Urinary bladder (tissue), 4 donors: ENCODE data around the gene TFRC. TPM values are rescaled to one million over a fixed set of nuclear protein-coding genes. Genes with fewer than 3 reads are reported as not detected.
"Not testable (repeated sequence)": the region's sequence is repeated elsewhere in the genome, so short reads cannot be mapped to it uniquely, and the experiment has no call there.

Experiments used
- DNase-seq: peaks from one replicate; pipeline ENCODE4 v3.0.0-alpha.2; 2015; ENCODE audit errors: extremely low spot score
- H3K27ac ChIP-seq: one replicate; pipeline ENCODE4 v1.5.1; 2013; ENCODE audit warnings: low read depth, mild to moderate bottlenecking, moderate library complexity
- H3K36me3 ChIP-seq: one replicate; pipeline ENCODE4 v1.6.1; 2013; ENCODE audit warnings: mild to moderate bottlenecking, moderate library complexity; ENCODE audit not compliant: insufficient read depth
- H3K4me1 ChIP-seq: one replicate; pipeline ENCODE4 v1.6.1; 2013; ENCODE audit warnings: mild to moderate bottlenecking, moderate library complexity; ENCODE audit not compliant: insufficient read depth
- H3K4me3 ChIP-seq: one replicate; pipeline ENCODE4 v1.5.1; 2013; ENCODE audit warnings: low read depth, low read length
- WGBS: extraction: QIAGEN DNeasy Blood & Tissue Kit; methylation state at CpG from one replicate; pipeline ENCODE4 v1.1.7; 2013; 5-methylcytosine and 5-hydroxymethylcytosine counted together
- polyA plus RNA-seq: library from polyadenylated mRNA; stranded (reverse); fragments of 200-250 nt; gene quantifications from one replicate; pipeline ENCODE4 v1.2.3, GENCODE V29; 2013
- total RNA-seq: library from RNA; depleted of rRNA; stranded (reverse); fragments of >200 nt; gene quantifications from one replicate; pipeline ENCODE4 v1.2.3, GENCODE V29; 2014
- donor health status: healthy with polysubstance abuse.
- donor health status: healthy.

The TFRC gene
- total and polyA plus RNA-seq, 2 donors: 23.4 to 110 TPM

DNA sequence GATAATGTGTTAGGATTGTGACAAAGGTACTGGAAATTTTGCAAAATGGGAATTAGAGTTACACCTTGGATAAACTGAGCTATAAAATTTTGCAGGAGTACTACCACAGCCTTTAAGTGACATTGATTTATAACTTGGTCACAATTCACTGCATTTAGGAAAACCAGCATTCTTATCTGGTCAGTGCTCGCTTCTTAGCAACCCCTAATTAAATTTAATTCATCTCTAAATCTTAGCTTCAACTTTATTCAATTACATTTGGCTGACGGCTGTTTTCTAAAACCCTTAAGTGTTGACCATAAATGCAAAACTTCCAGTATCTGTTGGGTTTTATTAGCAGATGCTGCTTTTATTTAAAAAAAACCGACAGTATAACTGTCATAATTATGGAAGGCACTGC is 31.3 kb downstream of the TFRC start:
- WGBS: 67% methylated on average over 3 of the region's 3 CpGs
- Histone ChIP-seq H3K4me3 (no peak overlapping the region), H3K27ac (no peak overlapping the region), H3K4me1 (no peaks in the 10 kb centered on the region), H3K36me3 (peaks cover 10% of the 10 kb centered on the region)
- DNase-seq: no peak

DNA sequence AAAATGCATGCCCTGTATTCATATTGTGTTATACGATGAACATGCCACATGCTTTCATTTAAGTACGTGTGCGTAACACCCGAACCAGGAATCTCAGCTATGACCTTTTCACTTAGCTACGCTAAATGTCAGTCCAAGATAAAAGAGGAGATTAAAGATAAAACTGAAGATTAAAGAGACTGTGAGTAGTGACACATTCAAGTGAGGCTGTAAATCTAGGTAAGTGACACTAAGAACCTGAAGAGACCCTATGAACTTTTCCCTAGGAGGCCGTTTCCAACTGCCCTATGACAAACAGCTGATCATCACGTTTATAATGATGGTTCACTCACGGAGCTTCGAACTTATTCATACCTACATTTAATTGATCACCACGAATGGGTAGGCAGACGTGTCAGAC is 32.2 kb downstream of the TFRC start:
- WGBS: 58% methylated on average over 11 of the region's 11 CpGs
- DNase-seq: no peak
- H3K4me1 ChIP-seq: no peaks in the 10 kb centered on the region
- H3K4me3 ChIP-seq: no peak overlapping the region
- no peak overlapping the region for H3K27ac ChIP-seq
- H3K36me3 ChIP-seq: peaks cover 8% of the 10 kb centered on the region

DNA sequence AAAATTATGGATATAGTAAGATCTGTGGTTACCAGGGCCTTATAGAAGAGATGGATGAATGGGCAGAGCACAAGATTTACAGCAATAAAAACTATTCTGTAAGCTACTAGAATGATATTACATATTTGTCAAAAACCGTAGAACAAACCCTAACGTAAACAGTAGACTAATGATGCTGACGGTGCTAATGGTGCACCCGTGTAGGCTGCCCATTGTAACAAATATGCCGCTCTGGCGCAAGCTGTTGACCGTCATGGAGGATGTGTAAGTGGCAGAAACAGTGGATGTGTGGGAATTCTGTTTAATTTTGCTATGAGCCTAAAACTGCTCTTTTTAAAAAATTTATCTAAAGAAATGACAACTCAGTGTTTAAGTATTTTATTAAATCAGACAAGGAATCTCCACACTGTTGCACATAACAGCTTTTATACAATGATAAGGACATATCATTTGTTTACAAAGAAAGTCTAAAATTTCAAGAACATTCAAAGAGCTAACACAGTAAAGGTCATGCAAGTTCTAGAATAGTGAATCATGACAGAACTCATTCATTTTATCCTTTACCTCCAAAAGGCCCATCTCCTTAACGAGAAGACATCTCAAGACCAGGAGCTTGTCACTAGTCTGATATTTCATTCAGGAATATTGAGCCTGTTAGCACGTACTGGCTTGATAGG is 32.8 kb downstream of the TFRC start:
- no peak for DNase-seq
- Histone ChIP-seq H3K27ac (no peak overlapping the region), H3K4me1 (no peaks in the 10 kb centered on the region), H3K4me3 (no peak overlapping the region), H3K36me3 (peaks cover 4% of the 10 kb centered on the region)
- WGBS: 79% methylated on average over 9 of the region's 9 CpGs

DNA sequence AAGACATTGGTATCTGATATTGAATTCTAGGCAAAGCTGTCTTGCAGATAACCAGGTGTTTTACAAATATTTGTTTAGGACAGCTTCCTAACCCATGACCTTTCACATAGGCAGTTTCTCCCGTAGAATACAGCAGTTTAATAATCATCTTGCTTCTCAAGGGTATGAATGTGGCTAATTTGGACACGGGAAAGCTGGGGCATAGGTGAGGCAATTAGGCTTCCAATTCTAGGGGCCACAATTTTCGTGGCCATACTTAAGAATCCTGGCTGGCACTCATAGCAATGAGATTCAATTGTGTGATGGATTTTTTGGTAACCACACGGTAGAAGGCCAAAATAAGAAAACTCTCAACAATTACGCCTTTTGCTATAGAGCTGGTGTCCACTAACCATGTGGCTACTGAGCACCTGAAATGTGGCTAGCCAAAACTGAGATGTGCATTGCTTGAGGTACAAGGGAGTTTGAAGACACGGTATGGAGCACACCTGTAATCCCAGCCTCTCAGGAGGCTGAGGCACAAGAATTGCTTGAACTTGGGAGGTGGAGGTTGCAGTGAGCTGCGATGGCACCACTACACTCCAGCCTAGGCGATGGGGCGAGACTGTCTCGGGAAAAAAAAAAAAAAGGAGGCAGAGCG is 34.4 kb downstream of the TFRC start:
- H3K36me3 ChIP-seq: peaks cover 3% of the 10 kb centered on the region
- H3K27ac ChIP-seq: no peak overlapping the region
- 88% methylated on average over 11 of the region's 11 CpGs for WGBS
- H3K4me1 ChIP-seq: no peaks in the 10 kb centered on the region
- H3K4me3 ChIP-seq: no peak overlapping the region
- no peak for DNase-seq

DNA sequence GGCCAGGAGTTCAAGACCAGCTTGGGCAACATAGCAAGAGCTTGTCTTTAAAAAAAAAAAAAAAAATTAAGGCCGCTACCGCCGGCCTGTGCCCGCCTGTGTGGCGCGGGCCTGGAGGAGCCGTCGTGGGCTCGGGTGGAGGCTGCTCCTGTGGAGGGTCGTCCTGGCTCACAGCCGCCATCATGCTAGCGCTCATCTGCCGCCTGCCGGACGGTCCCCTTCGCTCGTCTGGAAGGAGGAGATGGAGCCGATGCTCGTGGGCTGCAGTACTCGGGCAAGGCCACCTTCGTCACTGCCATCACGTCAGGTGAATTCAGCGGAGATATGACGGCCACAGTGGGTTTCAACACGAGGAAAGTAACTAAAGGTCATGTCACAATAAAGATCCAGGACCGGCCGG is 37.4 kb downstream of the TFRC start:
- peaks cover 1% of the 10 kb centered on the region for H3K36me3 ChIP-seq
- H3K4me1 ChIP-seq: no peaks in the 10 kb centered on the region
- WGBS: 96% methylated on average over 27 of the region's 27 CpGs
- H3K27ac ChIP-seq: no peak overlapping the region
- no peak overlapping the region for H3K4me3 ChIP-seq
- no peak for DNase-seq

DNA sequence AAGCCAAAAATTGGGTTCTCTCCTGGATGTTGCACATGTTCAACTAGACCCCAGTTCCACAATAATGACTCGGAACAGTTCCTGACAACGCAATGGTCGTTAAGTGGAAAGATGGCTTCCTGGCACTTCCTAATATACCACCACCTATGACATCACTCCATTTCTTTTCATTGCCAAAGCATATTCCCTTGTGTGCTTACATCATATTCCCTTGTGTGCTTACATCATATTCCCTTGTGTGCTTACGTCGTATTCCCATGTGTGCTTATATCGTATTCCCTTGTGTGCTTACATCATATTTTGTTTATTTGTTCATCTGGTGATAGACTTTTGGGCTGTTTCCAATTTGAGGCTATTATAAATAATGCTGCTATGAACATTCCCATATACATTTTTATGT is 39.2 kb downstream of the TFRC start:
- Histone ChIP-seq H3K4me1 (no peaks in the 10 kb centered on the region), H3K36me3 (no peaks in the 10 kb centered on the region), H3K4me3 (no peak overlapping the region), H3K27ac (no peak overlapping the region)
- no peak for DNase-seq
- 90% methylated on average over 6 of the region's 6 CpGs for WGBS

DNA sequence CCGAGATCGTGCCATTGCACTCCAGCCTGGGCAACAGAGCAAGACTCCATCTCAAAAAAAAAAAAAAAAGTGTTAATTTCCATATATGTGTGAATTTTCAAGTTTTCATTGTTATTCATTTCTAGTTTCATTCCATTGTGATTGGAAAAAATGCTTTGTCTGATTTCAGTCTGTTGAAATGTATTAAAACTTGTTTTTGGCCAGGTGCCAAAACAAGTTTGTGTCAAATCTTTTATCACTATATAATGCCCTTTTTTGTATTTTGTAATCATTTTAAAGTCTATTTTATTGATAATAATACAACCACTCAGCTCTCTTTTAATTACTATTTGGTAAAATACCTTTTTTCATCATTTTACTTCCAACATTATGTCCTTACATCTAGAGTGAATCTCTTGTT is 42.5 kb downstream of the TFRC start:
- no peak overlapping the region for H3K27ac ChIP-seq
- DNase-seq: no peak
- H3K4me1 ChIP-seq: no peaks in the 10 kb centered on the region
- no peak overlapping the region for H3K4me3 ChIP-seq
- WGBS: 92% methylated on average over 2 of the region's 2 CpGs
- H3K36me3 ChIP-seq: no peaks in the 10 kb centered on the region

DNA sequence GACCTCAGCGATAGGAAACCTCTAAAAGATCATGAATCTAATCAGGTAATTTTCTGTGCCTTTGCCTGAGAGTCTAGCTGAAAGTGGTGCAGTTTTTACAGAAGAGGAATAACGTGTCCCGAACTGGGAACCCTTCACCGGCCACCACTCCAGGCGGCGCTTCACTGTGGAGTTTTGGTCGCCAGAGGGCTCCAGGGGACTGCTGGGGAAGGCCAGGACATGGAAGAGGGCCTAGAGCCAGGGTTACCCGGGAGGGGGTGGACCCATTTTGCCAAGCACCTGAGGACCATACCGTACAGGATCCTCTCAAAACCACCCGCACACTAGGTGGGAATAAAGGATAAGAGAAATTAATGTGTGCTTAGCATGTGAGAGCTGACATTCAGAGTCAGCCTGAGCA is 55.8 kb downstream of the TFRC start:
- not testable (repeated sequence) for H3K4me3 ChIP-seq, DNase-seq, H3K27ac ChIP-seq, H3K36me3 ChIP-seq, H3K4me1 ChIP-seq
- 29% methylated on average over 10 of the region's 10 CpGs for WGBS

DNA sequence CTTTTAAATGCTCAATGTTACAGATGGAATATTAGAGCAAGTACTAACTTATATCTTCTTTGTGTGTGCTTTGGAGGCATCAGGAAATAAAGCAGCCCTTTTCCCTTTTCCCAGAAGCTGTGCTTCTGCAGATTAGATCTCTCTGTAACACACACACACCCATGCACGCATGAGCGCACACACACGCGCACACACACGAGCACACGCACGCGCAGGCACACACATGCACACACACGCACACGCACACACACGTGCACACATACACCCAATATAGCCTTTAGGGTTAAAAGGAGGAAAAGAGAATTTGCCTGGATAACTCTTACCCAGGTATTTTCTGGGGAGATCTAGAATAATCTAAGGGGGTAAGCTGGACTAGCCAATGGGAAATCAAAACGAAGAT is 56.9 kb downstream of the TFRC start:
- no peaks in the 10 kb centered on the region for H3K4me1 ChIP-seq
- H3K36me3 ChIP-seq: no peaks in the 10 kb centered on the region
- DNase-seq: no peak
- 85% methylated on average over 12 of the region's 12 CpGs for WGBS
- no peak overlapping the region for H3K4me3 ChIP-seq
- no peak overlapping the region for H3K27ac ChIP-seq

DNA sequence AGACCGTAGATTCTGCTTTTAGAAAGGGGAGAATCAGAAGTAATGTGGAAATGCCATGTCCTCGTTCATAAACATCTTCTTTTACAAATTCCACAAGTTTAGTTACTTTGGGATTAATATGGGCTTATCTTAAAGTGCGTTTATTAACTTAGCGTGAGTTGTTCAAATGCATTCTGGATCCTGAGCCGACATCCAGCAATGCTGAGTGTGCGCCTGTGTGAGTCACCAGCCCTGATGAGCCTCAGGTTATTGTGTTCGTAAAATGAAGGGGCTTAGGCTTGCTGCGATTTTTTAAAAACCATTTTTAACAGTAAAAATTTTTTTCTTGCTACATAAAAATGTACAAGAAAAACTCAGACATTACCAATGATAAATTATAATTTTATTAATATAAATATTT is 57.9 kb downstream of the TFRC start:
- WGBS: 71% methylated on average over 8 of the region's 8 CpGs
- no peak for DNase-seq

DNA sequence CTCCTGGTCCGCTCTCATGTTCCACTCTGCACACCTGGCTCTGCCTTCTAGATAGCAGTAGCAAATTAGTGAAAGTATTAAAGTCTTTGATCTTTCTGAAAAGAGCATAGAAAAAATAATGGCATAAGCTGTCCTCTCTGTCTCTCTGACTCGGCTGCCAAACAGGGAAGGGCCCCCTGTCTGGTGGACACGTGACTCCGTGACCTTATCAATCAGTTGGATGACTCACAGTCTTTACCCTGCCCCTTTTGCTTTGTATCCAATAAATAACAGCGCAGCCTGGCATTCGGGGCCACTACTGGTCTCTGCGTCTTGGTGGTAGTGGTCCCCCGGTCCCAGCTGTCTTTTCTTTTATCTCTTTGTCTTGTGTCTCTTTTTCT is 59.4 kb downstream of the TFRC start:
- H3K27ac ChIP-seq, DNase-seq, H3K36me3 ChIP-seq, H3K4me1 ChIP-seq, H3K4me3 ChIP-seq: not testable (repeated sequence)
- 81% methylated on average over 8 of the region's 8 CpGs for WGBS

More for the DNA sequence above, 57.9 kb downstream of the TFRC start:
- no peaks in the 10 kb centered on the region for H3K4me1 ChIP-seq
- no peak overlapping the region for H3K27ac ChIP-seq
- H3K36me3 ChIP-seq: no peaks in the 10 kb centered on the region
- H3K4me3 ChIP-seq: no peak overlapping the region

DNA sequence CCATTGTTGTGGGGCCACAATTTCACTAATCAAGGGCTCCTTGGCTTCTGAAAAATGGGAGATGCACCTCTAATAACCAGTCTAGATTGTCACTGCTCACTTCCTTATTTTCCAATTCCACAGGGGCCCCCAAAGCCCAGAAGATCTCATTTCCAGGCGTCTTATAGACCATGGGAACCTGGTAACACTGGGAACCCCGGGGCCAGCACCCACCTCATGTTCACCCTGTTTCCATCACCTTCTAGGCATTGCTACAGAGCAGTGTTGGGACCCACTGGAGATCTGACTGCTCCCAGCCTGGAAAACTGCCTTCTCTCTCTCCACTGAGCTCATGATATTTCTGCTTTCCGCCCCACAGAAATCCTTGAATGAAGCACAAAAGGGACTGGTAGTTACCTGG is 61.5 kb downstream of the TFRC start:
- no peaks in the 10 kb centered on the region for H3K4me1 ChIP-seq
- 84% methylated on average over 3 of the region's 3 CpGs for WGBS
- H3K27ac ChIP-seq: no peak overlapping the region
- DNase-seq: no peak
- H3K4me3 ChIP-seq: no peak overlapping the region
- H3K36me3 ChIP-seq: no peaks in the 10 kb centered on the region

DNA sequence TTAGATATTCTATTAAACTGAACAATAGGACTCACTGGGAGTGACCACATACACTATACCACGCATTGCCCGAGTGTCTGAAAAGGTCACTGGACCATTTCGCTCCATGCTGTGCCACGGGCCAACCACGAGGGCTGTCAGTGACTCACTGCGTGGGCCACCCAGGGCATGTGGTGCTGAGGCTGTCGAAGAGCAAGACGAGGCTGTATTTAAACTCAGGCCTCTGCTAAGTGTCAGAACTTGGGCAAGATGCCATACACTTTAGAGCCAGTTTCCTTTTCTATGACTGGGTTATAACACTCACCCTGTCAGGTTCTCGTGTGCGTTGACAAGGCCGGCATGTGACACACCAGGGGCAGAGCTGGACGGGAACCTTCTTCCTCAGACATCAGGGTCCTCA is 62.3 kb downstream of the TFRC start:
- H3K4me3 ChIP-seq, H3K36me3 ChIP-seq, H3K4me1 ChIP-seq, H3K27ac ChIP-seq, DNase-seq: not testable (repeated sequence)
- WGBS: 43% methylated on average over 12 of the region's 12 CpGs

DNA sequence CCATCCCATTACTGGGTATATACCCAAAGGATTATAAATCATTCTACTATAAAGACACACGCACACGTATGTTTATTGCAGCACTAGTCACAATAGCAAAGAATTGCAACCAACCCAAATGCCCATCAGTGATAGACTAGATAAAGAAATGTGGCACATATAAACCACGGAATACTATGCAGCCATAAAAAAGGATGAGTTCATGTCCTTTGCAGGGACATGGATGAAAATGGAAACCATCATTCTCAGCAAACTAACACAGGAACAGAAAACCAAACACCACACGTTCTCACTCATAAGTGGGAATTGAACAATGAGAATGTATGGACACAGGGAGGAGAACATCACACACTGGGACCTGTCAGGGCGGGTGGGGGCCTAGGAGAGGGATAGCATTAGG is 63.7 kb downstream of the TFRC start:
- WGBS: 89% methylated on average over 5 of the region's 5 CpGs
- not testable (repeated sequence) for H3K4me1 ChIP-seq, H3K4me3 ChIP-seq, H3K27ac ChIP-seq, DNase-seq, H3K36me3 ChIP-seq
